GM20000 (cell line): ENCODE results near the gene HLA-DPB1.

Experiments
- DNase-seq: peaks from one replicate; pipeline ENCODE4 v3.0.0; 2012; ENCODE audit warnings: low spot score
- CTCF ChIP-seq: IDR thresholded peaks from 2 replicates; pipeline ENCODE4 v1.5.1; 2012; ENCODE audit warnings: mild to moderate bottlenecking, control low read depth; ENCODE audit errors: extremely low read depth, missing control alignments

Gene HLA-DPB1

GRCh38 chr6:33124525-33124901 lies 48.7 kb downstream of the HLA-DPB1 start:
- no peak for DNase-seq
- no peak for TF ChIP-seq CTCF

- no peak for DNase-seq
- no peak for TF ChIP-seq CTCF
Measured at GRCh38 chr6:33124947-33125346, 49.2 kb downstream of the HLA-DPB1 start.

- TF ChIP-seq CTCF, result peak; percentile 54
- peak; percentile 63 for DNase-seq
Measured at GRCh38 chr6:33126101-33126714, 50.4 kb downstream of the HLA-DPB1 start.

- peak; percentile 59 for DNase-seq
- no peak for TF ChIP-seq CTCF
Measured at GRCh38 chr6:33128318-33128717, 52.5 kb downstream of the HLA-DPB1 start.

- TF ChIP-seq CTCF, result no peak
Measured at GRCh38 chr6:33132081-33132524, 56.3 kb downstream of the HLA-DPB1 start.

GRCh38 chr6:33136310-33136900 lies 60.6 kb downstream of the HLA-DPB1 start:
- DNase-seq, result no peak
- no peak for TF ChIP-seq CTCF

More at GRCh38 chr6:33132081-33132524, 56.3 kb downstream of the HLA-DPB1 start:
- no peak for DNase-seq
